HG03135 (cell line): ENCODE measurements around the gene WNT2.
"Not testable (repeated sequence)": the region's sequence is repeated elsewhere in the genome, so short reads cannot be mapped to it uniquely, and the experiment has no call there.

Source experiments
- ATAC-seq: cut with Tn5 transposase; IDR thresholded peaks from one replicate; pipeline ENCODE4 v1.9.1; 2021; ENCODE audit warnings: mild to moderate bottlenecking, moderate library complexity; ENCODE audit not compliant: unreplicated experiment

The WNT2 gene

DNA sequence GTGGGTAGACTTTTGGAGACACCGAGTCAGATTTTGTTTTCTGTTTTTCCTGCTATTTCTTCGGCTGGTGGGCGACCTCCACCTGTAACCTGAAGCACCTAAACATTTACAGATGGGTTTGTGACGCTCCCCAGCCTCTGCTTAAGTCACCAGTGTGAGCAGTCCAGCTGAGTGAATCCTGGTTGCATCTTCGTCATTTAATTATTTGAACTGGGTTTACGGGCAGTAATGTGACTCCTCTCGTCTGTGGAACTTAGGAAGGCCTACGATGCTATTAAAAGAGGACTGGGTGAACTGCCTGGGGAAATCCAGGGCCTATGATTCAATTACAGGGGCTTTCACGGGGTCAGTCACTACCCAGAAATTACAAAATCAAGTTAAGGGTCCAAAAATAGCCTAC lies 52.5 kb downstream of the WNT2 start:
- no peak for ATAC-seq

DNA sequence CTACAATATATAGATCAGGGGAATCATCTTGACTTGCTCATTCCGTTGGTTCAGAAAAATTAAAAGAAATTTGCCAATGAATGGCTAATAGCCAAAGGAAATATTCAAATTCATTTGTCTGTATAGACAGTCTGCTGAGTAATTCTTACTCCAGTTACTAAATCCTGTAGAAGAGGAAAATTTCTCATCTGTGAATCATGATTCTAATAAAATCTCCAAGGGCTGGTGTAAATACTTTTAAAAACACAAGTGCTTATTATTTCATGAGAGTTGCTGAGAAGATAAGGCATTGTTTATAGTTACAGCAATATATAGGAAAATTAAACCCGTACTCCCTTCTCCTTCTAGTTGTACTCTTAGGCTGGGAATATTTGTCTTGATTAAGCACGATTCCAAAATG lies 53.0 kb downstream of the WNT2 start:
- no peak for ATAC-seq

DNA sequence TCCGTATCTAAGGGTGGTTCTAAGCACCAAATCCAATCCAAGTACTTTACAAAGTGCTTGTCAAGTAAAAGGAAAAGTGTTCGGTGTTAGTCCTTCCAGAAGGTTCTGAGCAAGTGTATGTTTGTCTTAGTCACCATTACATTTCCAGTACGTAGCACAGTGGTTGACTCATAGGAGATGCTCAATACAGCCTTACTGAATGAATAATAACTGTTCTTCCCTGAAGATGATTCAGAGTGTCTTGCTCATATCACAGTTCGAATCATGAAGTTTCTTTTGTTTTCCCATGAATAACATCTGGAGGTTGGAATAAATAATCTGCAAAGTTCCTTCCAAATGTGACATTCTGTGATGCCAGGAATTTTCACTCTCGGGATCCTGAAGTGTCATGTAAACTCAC lies 53.4 kb downstream of the WNT2 start:
- ATAC-seq, result no peak

DNA sequence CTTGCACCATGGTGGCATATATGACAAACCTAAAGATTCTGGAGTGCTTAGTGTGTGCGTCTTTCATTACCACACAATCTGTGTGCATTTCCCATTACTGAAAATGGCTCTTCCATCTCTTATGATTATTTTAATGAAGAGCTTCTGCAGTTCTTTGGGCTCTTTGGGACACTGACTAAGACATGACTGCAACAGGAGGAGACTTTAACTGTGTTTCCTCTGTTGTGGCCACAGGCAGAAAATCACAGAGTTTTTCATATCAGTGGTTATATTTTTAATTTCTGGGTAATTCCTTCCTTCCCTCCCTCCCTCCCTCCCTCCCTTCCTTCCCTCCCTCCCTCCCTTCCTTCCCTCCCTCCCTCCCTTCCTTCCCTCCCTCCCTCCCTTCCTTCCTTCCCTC lies 58.1 kb downstream of the WNT2 start:
- no peak for ATAC-seq

DNA sequence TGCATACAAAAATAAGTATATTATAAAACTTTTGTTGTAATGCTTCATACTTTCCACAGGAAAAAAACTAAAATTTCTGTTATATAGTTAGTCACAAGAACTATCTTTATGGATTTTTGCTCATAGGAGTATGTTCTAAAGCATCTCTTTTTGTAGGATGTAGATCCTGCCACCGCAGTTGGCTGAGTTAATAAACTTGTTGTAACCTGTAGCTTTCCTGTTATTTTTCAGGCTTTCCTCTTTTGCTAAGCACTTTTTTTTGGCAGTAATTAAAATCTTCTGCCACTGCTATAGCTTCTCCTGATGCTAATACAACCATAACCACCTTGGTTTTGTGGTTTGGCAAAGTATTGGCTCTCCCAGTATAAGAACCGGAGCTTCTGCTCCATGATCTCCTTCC lies 60.3 kb downstream of the WNT2 start:
- no peak for ATAC-seq

DNA sequence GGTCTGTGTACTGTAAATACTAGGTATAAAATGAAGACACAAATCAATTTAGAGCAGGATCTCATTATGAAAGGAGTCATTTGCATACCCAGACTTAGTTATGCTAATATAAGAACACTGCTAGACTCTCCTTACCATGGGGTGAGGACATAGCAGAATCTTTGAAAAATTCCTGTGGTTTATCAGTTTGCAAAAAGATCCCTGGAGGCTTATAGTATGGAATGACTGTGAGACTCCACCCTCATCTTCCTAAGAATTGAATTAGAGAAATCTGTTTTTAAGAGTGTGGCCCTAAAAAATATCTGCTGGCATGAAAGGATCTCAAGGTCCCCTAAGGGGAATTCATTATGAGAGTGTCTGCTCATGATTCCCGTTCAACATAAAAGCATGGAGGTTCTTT lies 63.2 kb downstream of the WNT2 start:
- ATAC-seq, result no peak

DNA sequence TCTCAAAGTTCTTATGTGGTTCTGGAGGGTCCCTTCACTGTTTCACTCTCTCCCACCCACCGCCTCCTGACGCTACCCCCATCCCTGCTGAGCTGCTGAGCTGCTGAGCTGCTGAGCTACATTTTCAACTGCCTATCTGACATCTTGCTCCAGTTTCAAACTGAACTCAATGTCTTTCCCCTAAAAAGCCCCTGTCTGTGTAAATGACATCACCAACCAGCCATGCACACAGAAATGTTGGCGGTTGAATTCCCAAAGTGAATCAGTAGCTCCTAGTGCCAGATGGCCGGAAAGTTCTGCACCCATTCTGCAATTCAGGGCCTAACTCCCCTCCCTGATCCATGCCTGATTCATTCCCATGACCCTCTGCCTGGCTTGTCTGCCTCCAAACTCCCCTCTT lies 71.2 kb downstream of the WNT2 start:
- ATAC-seq, result peak; percentile 44

DNA sequence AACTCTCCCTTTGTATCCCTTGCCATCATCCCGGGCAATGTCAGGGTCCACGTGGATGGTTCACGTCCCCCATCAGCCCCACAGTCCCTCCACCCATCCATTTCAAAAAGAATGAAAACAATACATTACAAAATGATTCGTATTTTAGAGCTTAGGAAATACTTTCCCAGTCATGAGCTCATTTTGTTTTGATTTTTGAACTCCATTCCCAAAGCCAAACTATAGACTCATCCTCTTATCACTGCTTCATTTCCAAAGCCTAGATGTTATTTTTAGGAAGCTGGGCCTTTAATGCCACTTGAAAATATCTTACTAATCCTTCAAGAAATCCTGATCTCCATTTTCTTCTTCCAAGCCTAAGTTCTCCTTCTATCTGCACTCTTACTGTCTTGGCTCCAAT lies 72.1 kb downstream of the WNT2 start:
- no peak for ATAC-seq

DNA sequence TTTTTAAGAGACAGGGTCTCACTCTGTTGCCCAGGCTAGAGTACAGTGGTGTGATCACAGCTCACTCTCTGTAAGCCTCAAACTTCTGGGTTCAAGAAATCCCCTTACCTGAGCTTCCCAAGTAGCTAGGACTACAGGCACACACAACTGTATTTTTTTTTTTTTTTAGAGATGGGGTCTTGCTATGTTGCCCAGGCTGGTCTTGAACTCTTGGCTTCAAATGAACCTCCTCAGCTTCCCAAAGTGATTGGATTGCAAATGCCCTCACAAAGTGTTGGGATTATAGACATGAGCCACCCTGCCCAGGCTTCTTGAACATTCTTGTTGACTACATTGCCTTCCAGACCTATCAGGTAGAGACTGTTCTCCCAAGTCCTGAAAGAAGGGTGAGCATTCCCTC lies 72.6 kb downstream of the WNT2 start:
- no peak for ATAC-seq

DNA sequence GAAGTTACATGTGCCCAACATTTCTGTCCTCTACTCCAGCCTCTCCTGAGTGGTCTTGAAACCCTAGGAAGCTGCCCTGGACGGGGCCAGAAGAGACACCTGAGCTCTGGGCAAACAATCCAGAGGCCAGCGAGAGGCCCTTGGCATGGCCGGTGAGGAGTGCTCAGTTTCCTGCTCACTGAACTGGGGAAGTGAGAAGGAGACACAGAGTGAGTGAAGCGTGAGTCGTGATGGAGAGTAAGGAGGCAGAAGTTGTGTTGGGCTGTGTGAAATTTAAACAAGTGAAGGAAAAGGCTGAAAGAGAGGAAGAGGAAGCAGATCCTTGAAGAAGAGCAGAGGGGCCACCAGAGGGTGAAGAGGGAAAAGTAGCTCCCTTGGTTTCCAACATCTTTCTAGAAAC lies 73.2 kb downstream of the WNT2 start:
- ATAC-seq, result no peak

DNA sequence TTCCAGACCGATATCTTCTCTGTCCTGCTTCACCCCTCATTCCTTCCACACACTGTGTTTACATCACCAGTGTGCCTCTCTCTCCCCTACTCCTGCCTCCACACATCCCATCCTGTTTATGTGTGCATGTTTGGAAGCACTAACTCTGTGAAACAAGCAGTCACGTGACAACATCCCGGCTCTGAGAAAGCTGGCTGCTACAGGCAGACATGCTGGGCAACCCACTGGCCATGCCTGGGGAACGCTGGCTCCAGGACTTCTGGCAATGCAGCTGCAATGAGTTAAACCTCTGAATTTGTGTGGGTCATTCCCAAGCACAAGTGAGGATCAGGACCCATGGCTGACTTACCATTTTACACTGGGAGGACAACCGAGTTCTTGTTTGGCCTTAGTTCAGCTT lies 74.0 kb downstream of the WNT2 start:
- no peak for ATAC-seq

DNA sequence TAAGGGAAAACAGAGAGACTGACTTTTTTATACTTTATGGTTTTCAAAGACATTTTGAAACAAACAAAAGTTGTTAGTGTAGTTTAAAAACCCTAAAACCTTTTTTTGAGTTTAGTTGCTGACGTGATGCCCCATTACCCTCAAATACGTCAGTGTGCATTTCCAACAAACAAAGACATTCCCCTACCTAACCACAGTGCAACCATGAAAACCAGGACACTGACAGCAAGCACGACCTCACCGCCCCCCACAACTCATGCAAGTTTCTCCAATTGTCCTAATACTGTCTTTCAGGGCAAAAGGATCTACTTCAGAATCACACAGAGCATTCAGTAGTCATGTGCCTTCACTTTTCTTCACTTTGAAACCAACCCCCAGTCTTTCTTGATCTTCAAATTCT lies 75.0 kb downstream of the WNT2 start:
- ATAC-seq, result no peak

DNA sequence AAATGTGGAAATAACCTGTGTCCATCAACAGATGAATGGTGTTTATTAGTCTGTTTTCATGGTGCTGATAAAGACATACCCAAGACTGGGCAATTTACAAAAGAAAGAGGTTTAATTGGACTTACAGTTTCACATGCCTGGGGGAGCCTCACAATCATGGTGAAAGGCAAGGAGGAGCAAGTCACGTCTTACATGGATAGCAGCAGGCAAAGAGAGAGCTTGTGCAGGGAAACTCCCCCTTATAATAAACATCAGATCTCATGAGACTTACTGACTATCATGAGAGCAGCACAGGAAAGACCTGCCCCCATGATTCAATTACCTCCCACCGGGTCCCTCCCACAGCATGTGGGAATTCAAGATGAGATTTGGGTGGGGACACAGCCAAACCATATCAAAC lies 77.2 kb downstream of the WNT2 start:
- not testable (repeated sequence) for ATAC-seq

DNA sequence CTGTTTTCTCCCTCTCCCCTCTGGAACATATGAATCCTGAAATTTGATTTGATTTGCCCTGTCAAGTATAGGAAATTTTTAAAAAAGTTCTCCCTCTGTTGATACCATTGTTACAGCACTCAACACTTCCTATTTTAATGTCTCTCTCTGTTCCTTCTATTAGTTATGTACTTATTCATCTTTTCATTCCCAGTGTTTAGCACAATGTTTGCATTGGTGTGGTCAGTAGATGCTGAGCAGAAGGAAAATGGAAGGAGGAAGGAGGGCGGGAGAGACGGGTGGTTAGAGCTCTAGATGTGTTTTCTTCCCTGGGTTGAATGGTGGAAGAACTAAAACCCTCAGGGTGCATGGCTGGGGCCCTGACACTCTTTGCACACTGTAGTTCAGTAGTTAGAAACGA lies 79.5 kb downstream of the WNT2 start:
- ATAC-seq, result no peak

DNA sequence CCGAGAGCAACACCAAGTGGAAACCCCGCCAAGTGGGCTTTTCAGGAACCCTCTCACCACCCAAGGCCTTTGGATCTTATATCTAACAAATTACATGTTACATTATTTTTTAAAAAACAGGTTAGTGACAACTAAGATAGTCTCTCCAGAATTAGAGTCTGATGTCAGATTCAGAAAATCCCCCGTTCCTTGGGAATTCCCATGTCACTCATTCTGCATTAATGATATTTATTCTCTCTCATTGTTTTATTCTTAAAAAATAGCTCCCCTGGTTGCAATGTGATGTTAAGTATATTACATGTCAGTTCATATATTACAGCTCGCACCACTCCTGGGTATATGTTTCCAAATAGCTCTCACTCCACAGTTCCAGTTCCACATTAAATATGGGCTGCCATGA lies 81.8 kb downstream of the WNT2 start:
- no peak for ATAC-seq

DNA sequence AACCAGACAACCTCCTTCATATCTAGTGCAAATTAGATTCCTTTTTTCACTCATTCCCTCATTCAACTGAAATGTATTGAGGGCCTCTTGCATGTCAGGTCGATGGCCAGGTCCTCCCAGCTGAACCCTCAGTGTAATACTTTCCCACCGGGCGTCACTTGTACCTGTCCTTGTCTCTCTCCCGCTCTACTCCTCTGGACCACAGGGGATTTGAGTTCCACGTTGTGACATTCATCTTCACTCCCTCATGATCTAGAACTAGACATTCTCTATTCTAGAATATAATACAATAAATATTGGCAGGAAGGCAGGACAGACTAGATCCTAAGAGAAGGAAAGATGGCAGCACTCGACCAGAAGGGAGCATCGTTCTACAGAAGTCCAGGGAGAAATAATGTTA lies 83.9 kb downstream of the WNT2 start:
- no peak for ATAC-seq

DNA sequence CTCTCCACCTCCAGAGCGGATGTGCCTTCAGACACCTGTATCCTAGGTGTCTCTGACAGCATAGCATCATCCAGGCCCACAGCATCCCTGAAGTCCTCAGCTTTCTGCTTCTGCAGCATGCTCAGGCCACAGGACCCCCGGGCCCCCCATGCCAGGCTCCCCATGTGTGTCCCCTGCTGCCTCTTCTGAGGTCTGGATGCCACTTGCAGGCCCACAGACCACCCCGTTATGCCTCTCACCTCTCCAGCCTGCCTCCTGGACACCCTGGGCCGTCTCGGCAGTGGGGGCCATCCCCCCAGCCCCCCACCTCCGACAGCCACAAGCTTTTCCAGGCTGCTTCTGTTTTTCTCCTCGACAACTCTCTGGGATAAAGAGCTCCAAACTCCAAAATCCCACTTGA lies 84.4 kb downstream of the WNT2 start:
- ATAC-seq, result no peak

DNA sequence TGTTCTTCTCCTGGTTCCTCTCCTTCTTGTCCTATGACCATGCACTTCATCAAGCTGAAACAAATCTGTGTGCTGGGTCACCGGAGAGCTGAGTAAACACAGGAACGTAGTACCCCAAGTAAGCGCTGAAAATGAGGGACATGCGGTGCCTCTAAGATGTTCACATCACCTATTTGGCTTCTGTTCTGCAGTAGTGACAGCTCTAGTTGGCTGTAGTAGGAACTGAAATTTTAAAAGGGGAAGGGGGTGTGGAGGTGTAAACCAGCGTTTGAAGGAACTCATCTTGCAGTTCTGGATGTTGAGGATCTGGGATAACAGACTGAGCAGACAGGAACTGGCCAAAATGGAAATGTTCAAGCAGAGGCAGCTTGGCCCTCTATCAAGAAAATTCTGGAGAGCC lies 85.2 kb downstream of the WNT2 start:
- ATAC-seq, result no peak

DNA sequence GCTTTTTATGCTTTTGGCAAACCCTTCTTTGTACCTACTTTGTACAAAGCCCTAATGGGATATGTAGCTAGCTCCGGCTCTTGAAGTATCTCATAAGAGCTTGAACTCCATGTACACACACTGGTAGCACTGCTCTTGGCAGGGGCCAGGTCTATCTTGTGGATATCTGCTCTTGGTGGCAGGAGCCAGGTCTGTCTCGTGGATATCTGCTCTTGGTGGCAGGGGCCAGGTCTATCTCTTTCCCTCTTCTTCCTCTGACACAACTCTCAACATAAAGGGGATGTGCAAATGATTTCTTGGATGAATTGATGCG lies 91.9 kb downstream of the WNT2 start:
- ATAC-seq, result no peak

DNA sequence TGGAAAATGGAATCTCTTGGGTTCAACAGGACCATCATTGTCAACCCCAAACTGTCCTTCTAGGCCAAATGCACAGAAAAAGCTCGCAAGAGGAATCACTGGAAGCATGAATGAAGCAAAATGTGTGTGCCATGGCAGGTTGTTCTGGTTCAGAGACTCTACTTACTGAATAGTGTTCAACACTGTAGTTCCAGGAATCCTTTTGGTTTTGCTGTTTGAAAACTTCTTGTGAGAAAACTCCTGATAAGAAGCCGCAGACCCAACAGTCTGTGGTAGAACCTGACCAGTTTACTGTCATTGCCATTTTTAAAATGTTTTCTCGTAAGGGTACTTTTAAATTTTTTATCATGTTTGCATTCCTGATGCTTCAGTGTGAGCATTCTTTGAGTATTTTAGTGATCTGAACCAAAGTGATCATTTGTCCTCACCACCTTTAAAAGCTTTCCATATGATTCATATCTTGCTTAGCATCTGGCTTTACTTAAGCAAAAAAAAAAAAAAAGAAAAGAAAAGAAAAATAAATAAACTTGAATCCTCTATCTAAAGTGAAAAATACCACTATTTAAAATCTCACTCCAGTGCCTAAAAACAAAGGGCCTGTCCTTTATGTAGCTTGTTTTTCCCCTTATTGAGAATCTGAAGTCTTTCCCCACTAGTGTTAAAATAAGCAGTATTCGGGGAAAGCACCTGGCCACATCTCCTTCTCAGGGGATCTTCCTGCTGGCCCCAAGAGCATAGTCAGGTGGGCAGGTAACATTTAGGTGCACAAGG lies 92.4 kb downstream of the WNT2 start:
- ATAC-seq, result peak; percentile 64

DNA sequence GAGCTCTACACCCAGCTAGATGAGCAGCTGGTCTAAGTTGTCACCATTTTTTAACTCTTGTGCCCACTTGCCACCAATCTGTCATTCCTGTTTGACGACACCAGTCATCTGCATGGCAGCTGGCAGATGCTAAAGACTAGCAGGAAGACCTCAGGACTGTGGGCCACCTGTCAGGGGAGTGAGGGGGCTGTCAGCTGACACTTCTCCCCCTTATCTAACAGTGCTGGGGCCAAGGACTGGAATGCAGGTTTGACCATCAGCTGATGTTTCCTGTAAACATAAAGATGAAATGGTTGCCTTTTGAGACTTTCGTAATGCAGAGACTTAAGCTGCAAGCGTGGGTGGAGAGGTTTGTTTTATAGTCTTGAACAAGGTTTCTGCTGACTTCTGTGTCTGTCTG lies 93.5 kb downstream of the WNT2 start:
- ATAC-seq, result no peak

DNA sequence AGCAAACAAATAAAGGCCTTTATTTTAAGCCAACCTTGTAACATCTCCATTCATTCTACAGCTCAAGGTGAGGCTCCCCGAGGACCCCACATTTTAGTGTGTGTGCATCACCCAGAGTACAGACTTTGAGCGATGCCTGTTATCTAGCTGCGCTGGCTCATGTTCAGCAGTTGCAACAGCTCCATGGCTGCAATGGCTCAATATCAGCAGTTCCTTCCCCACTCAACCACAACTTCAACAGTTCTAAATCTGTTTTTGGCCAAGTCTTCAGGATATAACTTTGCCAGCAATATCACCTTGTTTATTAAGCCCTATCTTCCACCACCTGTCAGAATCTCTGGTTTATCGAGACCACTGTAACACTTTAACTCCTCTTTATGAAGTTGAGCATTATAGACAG lies 95.8 kb downstream of the WNT2 start:
- no peak for ATAC-seq

DNA sequence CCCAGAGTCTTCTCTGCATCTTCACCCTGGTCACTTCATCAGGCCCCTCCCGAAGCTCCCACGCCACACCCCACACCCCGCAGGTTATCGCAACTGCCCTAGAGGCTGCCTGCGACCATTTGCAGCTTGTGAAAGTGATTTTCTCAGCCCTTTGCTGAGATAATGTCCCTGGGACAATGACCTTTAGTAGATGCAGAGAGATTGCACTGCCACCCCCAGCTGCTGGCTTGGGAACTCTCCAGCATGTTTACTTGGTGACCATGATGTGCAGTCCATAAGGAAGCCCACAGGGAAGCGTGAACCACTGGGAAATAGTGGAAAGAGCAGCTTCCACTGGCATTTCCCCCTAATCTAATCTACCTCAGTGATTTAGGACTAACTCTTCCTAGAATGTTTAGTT lies 97.3 kb downstream of the WNT2 start:
- ATAC-seq, result no peak
